MM.1S (cell line): ENCODE results near the gene EP400.

Source experiments
- EZH2 ChIP-seq: fragments of 300-600 bp; sonication (generic); optimal IDR thresholded peaks from 2 replicates; pipeline ENCODE3; 2017; ENCODE audit warnings: low read depth, mild to moderate bottlenecking, antibody characterized with exemption, low read length, mixed read lengths
- EZH2phosphoT487 ChIP-seq: fragments of 300-600 bp; sonication (generic); IDR thresholded peaks from 2 replicates; pipeline ENCODE4 v1.6.1; 2018; ENCODE audit warnings: antibody characterized with exemption, low read length
- TF ChIP-seq, protein P1 (sequence below): fragments of 300-600 bp; sonication (generic); IDR thresholded peaks from 2 replicates; pipeline ENCODE4 v1.5.1; 2016; ENCODE audit warnings: antibody characterized with exemption, low read length, mixed read lengths

- TF ChIP-seq, protein P1, sequence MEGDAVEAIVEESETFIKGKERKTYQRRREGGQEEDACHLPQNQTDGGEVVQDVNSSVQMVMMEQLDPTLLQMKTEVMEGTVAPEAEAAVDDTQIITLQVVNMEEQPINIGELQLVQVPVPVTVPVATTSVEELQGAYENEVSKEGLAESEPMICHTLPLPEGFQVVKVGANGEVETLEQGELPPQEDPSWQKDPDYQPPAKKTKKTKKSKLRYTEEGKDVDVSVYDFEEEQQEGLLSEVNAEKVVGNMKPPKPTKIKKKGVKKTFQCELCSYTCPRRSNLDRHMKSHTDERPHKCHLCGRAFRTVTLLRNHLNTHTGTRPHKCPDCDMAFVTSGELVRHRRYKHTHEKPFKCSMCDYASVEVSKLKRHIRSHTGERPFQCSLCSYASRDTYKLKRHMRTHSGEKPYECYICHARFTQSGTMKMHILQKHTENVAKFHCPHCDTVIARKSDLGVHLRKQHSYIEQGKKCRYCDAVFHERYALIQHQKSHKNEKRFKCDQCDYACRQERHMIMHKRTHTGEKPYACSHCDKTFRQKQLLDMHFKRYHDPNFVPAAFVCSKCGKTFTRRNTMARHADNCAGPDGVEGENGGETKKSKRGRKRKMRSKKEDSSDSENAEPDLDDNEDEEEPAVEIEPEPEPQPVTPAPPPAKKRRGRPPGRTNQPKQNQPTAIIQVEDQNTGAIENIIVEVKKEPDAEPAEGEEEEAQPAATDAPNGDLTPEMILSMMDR, result no peak
- TF ChIP-seq EZH2phosphoT487 (no peak), EZH2 (no peak)
Measured at GRCh38 chr12:132055535-132056096, 105.9 kb downstream of the EP400 start.
